HEK293 (cell line): ENCODE data around the gene TTC22.

Experiments used
- CTCF ChIA-PET: fragments of 350-600 bp; formaldehyde crosslinking; extraction: SDS; loops from one replicate; lab custom pipeline; 2021; ENCODE audit warnings: antibody characterized with exemption; lab: Yijun Ruan, JAX
- POLR2A ChIA-PET: fragments of 300-600 bp; formaldehyde crosslinking; extraction: SDS; loops from one replicate; lab custom pipeline; 2020; ENCODE audit warnings: antibody characterized with exemption, inconsistent platforms; lab: Yijun Ruan, JAX
- H3K27ac ChIP-seq: fragments of 200-500 bp; sonication (Bioruptor generic); 2 replicates; pipeline ENCODE4 v1.5.1; 2014; ENCODE audit warnings: low read depth, low read length, control low read depth, inconsistent platforms; ENCODE audit errors: extremely low read depth
- H3K36me3 ChIP-seq, 2 experiments: fragments of 200-500 bp in 1 of 2; sonication (Bioruptor generic) in 1 of 2; 1 replicate in 1 of 2; 2 replicates in 1 of 2; pipeline ENCODE4 v1.5.1; 2014 to 2017; ENCODE audit warnings: inconsistent platforms in 2 of 2, low read length in 2 of 2; ENCODE audit not compliant: control insufficient read depth in 2 of 2, insufficient read depth in 1 of 2
- H3K4me1 ChIP-seq: fragments of 200-500 bp; sonication (Bioruptor generic); 2 replicates; pipeline ENCODE4 v1.5.1; 2014; ENCODE audit warnings: mild to moderate bottlenecking, low read length, inconsistent platforms; ENCODE audit not compliant: control insufficient read depth, insufficient read depth
- H3K4me3 ChIP-seq: 2 replicates; pipeline ENCODE4 v1.5.1; 2011; ENCODE audit warnings: low read depth, mild to moderate bottlenecking, control low read depth, low read length, moderate library complexity
- H3K9me3 ChIP-seq: fragments of 200-500 bp; sonication (Bioruptor generic); 2 replicates; pipeline ENCODE4 v1.5.1; 2014; ENCODE audit warnings: low read depth, low read length, inconsistent platforms; ENCODE audit not compliant: control insufficient read depth, insufficient read depth
- GLIS1 ChIP-seq: fragments of 450-650 bp; formaldehyde crosslinking; IDR thresholded peaks from 2 replicates; pipeline ENCODE4 v1.5.1; 2016; ENCODE audit warnings: missing biosample characterization, missing genetic modification characterization
- KLF7 ChIP-seq: fragments of 450-650 bp; formaldehyde crosslinking; IDR thresholded peaks from 2 replicates; pipeline ENCODE4 v1.5.1; 2016; ENCODE audit warnings: missing biosample characterization, missing genetic modification characterization, borderline replicate concordance
- MZF1 ChIP-seq: fragments of 450-650 bp; formaldehyde crosslinking; IDR thresholded peaks from 2 replicates; pipeline ENCODE4 v1.5.1; 2017; ENCODE audit warnings: missing biosample characterization, missing genetic modification characterization, borderline replicate concordance
- RBAK ChIP-seq: fragments of 450-650 bp; formaldehyde crosslinking; IDR thresholded peaks from 2 replicates; pipeline ENCODE4 v1.5.1; 2016; ENCODE audit warnings: missing biosample characterization, missing genetic modification characterization
- ZFHX2 ChIP-seq: fragments of 450-650 bp; formaldehyde crosslinking; conservative IDR thresholded peaks from 2 replicates; pipeline ENCODE4 v1.5.1; 2016; ENCODE audit warnings: missing biosample characterization, missing genetic modification characterization
- ZIC2 ChIP-seq: fragments of 450-650 bp; formaldehyde crosslinking; IDR thresholded peaks from 2 replicates; pipeline ENCODE4 v1.5.1; 2016; ENCODE audit warnings: missing biosample characterization, missing genetic modification characterization
- ZNF146 ChIP-seq: fragments of 450-650 bp; formaldehyde crosslinking; IDR thresholded peaks from 2 replicates; pipeline ENCODE4 v1.5.1; 2016; ENCODE audit warnings: missing biosample characterization, missing genetic modification characterization
- ZNF169 ChIP-seq: fragments of 450-650 bp; formaldehyde crosslinking; IDR thresholded peaks from 2 replicates; pipeline ENCODE4 v1.5.1; 2016; ENCODE audit warnings: missing biosample characterization, missing genetic modification characterization
- ZNF174 ChIP-seq: fragments of 450-650 bp; formaldehyde crosslinking; IDR thresholded peaks from 2 replicates; pipeline ENCODE4 v1.5.0; 2017; ENCODE audit warnings: missing biosample characterization, mild to moderate bottlenecking, missing genetic modification characterization
- ZNF23 ChIP-seq: fragments of 450-650 bp; formaldehyde crosslinking; IDR thresholded peaks from 2 replicates; pipeline ENCODE4 v1.5.1; 2016; ENCODE audit warnings: missing biosample characterization, missing genetic modification characterization, borderline replicate concordance
- ZNF335 ChIP-seq: fragments of 450-650 bp; formaldehyde crosslinking; conservative IDR thresholded peaks from 2 replicates; pipeline ENCODE4 v1.5.1; 2016; ENCODE audit warnings: missing biosample characterization, missing genetic modification characterization
- ZNF394 ChIP-seq: fragments of 450-650 bp; formaldehyde crosslinking; IDR thresholded peaks from 2 replicates; pipeline ENCODE4 v1.5.1; 2016; ENCODE audit warnings: missing biosample characterization, missing genetic modification characterization, mild to moderate bottlenecking, moderate library complexity, borderline replicate concordance
- ZNF561 ChIP-seq: fragments of 450-650 bp; IDR thresholded peaks from 2 replicates; pipeline ENCODE4 v1.5.1; 2018; ENCODE audit warnings: missing biosample characterization, missing genetic modification characterization, borderline replicate concordance
- ZNF692 ChIP-seq: fragments of 450-650 bp; formaldehyde crosslinking; IDR thresholded peaks from 2 replicates; pipeline ENCODE4 v1.5.1; 2016; ENCODE audit warnings: missing biosample characterization, missing genetic modification characterization
- TF ChIP-seq, protein P1 (sequence below): fragments of 450-650 bp; formaldehyde crosslinking; IDR thresholded peaks from 2 replicates; pipeline ENCODE4 v1.5.1; 2016; ENCODE audit warnings: missing biosample characterization, missing genetic modification characterization
- TF ChIP-seq, protein P2 (sequence below): fragments of 450-650 bp; formaldehyde crosslinking; IDR thresholded peaks from 2 replicates; pipeline ENCODE4 v1.5.1; 2017; ENCODE audit warnings: missing biosample characterization, missing genetic modification characterization
- TF ChIP-seq, protein P3 (sequence below): fragments of 450-650 bp; formaldehyde crosslinking; IDR thresholded peaks from 2 replicates; pipeline ENCODE4 v1.5.1; 2016; ENCODE audit warnings: missing biosample characterization, missing genetic modification characterization

The TTC22 gene

DNA sequence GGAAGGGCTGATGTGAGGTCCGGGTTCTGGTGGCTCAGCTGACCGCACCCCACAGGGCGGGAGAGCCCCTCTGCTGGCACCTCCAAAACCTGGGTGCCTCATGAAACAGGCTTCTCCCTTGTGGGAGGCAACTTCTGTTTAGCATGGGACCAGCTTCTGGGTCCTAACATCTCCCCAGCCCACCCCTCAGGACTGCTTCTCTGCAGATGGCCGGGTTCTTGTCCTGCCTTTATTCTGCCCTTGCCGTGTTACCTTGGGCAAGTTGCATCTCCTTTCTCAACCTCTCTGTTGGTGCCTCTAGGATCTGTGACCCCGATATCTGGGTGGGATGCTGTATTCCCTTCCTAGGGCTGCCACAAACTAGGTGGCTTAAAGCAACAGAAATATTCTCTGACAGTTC is 15.0 kb upstream of the TTC22 start (continued):
- no peak for TF ChIP-seq RBAK (tag by site-specific recombination)

GRCh38 chr1:54815086-54815876 is 14.2 kb upstream of the TTC22 start:
- H3K27ac ChIP-seq, result no peak overlapping the region
- H3K4me3 ChIP-seq, result no peak overlapping the region
- POLR2A ChIA-PET, result no interaction called here
- H3K9me3 ChIP-seq, result no peaks in the 10 kb centered on the region
- no peaks in the 10 kb centered on the region for H3K36me3 ChIP-seq
- no peaks in the 10 kb centered on the region for H3K4me1 ChIP-seq
- TF ChIP-seq ZNF335 (tag by site-specific recombination) (no peak), ZFHX2 (no peak), ZNF169 (tag by site-specific recombination) (no peak), KLF7 (no peak), ZNF23 (tag by site-specific recombination) (no peak), ZNF174 (tag by site-specific recombination) (no peak), ZNF146 (tag by site-specific recombination) (no peak)
- TF ChIP-seq, protein P1, sequence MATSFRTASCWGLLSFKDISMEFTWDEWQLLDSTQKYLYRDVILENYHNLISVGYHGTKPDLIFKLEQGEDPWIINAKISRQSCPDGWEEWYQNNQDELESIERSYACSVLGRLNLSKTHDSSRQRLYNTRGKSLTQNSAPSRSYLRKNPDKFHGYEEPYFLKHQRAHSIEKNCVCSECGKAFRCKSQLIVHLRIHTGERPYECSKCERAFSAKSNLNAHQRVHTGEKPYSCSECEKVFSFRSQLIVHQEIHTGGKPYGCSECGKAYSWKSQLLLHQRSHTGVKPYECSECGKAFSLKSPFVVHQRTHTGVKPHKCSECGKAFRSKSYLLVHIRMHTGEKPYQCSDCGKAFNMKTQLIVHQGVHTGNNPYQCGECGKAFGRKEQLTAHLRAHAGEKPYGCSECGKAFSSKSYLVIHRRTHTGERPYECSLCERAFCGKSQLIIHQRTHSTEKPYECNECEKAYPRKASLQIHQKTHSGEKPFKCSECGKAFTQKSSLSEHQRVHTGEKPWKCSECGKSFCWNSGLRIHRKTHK (tag by site-specific recombination), result no peak
- TF ChIP-seq, protein P2, sequence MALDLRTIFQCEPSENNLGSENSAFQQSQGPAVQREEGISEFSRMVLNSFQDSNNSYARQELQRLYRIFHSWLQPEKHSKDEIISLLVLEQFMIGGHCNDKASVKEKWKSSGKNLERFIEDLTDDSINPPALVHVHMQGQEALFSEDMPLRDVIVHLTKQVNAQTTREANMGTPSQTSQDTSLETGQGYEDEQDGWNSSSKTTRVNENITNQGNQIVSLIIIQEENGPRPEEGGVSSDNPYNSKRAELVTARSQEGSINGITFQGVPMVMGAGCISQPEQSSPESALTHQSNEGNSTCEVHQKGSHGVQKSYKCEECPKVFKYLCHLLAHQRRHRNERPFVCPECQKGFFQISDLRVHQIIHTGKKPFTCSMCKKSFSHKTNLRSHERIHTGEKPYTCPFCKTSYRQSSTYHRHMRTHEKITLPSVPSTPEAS (tag by site-specific recombination), result no peak
- TF ChIP-seq, protein P3, sequence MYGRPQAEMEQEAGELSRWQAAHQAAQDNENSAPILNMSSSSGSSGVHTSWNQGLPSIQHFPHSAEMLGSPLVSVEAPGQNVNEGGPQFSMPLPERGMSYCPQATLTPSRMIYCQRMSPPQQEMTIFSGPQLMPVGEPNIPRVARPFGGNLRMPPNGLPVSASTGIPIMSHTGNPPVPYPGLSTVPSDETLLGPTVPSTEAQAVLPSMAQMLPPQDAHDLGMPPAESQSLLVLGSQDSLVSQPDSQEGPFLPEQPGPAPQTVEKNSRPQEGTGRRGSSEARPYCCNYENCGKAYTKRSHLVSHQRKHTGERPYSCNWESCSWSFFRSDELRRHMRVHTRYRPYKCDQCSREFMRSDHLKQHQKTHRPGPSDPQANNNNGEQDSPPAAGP (tag by site-specific recombination), result no peak
- CTCF ChIA-PET, result interaction anchor here (1.1 to 1.4 kb wide), 2 partner anchors 70 to 130 kb away, joined by 3 to 5 read pairs; no protein-coding TSS in a partner anchor

DNA sequence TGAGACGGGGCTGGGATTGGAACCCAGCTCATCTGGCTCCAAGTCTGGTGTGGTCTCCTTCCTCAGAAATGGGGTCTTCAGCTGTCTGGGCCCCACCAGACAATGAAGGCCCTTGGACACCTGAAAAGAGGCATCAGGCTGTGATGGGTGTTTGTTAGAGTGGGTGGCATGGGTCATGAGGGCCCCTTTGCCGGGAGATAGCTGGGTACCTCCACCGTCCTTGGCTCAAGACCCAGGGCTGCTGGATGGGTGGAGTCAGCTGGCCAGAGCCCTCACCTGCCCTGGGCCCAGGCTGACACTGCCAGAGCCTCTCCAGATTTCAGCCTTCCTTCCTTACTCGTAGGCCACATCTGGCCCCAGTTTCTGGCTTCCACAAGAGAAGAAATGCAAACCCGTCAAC is 13.4 kb upstream of the TTC22 start:
- no peaks in the 10 kb centered on the region for H3K9me3 ChIP-seq
- H3K27ac ChIP-seq, result no peak overlapping the region
- no peaks in the 10 kb centered on the region for H3K36me3 ChIP-seq
- TF ChIP-seq GLIS1 (tag by site-specific recombination) (no peak), ZIC2 (tag by site-specific recombination) (no peak), ZNF692 (tag by site-specific recombination) (no peak), MZF1 (tag by site-specific recombination) (no peak), ZNF561 (no peak), ZNF394 (tag by site-specific recombination) (no peak)
- H3K4me3 ChIP-seq, result no peak overlapping the region
- H3K4me1 ChIP-seq, result no peaks in the 10 kb centered on the region
- CTCF ChIA-PET, result interaction anchor here (1.1 kb wide), 1 partner anchor 71 kb away, joined by 3 read pairs; no protein-coding TSS in a partner anchor
- POLR2A ChIA-PET, result no interaction called here
